IMR-90 (cell line): Measurements from ENCODE around the gene PPDPF. TPM values are rescaled to one million over a fixed set of nuclear protein-coding genes. Genes with fewer than 3 reads are reported as not detected.

Experiments used
- ATAC-seq: fragments of 200-7000 bp; cut with Tn5 transposase; 2 replicates; pipeline ENCODE4 v1.9.1; 2020; ENCODE audit warnings: low read depth, mild to moderate bottlenecking, moderate library complexity
- BruUV-seq: library from RNA; stranded (reverse); fragments of 400-500 nt; replicated peaks from 2 replicates; lab custom pipeline; 2021; lab: Mats Ljungman, UMichigan
- CTCF ChIA-PET: fragments of 300-600 bp; formaldehyde crosslinking; extraction: SDS; loops from one replicate; lab custom pipeline; 2021; ENCODE audit warnings: antibody characterized with exemption; lab: Yijun Ruan, JAX
- POLR2A ChIA-PET: fragments of 300-600 bp; sonication (Branson Sonifier 250); formaldehyde crosslinking; loops from one replicate; lab custom pipeline; 2022; ENCODE audit warnings: antibody characterized with exemption; ENCODE audit not compliant: unreplicated experiment; lab: Charles Lee
- DNase-seq: peaks from one replicate; pipeline ENCODE4 v3.0.0; 2013
- H2AFZ ChIP-seq: replicated peaks from 2 replicates; pipeline ENCODE3; 2013; ENCODE audit warnings: low read length, mild to moderate bottlenecking; ENCODE audit not compliant: poor library complexity
- H2AK5ac ChIP-seq: 2 replicates; pipeline ENCODE4 v1.6.1; 2013; ENCODE audit warnings: low read depth, low read length, inconsistent platforms
- H2AK9ac ChIP-seq: replicated peaks from 2 replicates; pipeline ENCODE3; 2013; ENCODE audit warnings: mild to moderate bottlenecking, low read depth, low read length, moderate library complexity; ENCODE audit not compliant: poor library complexity
- H2BK120ac ChIP-seq: 2 replicates; pipeline ENCODE4 v1.6.1; 2013; ENCODE audit warnings: low read depth, low read length, inconsistent platforms
- H2BK15ac ChIP-seq: 3 replicates; pipeline ENCODE4 v1.6.1; 2013; ENCODE audit warnings: low read depth, low read length, inconsistent platforms
- H2BK20ac ChIP-seq: 2 replicates; pipeline ENCODE4 v1.6.1; 2013; ENCODE audit warnings: low read depth, mild to moderate bottlenecking, inconsistent platforms, low read length, moderate library complexity
- H2BK5ac ChIP-seq: 2 replicates; pipeline ENCODE4 v1.6.1; 2013; ENCODE audit warnings: mild to moderate bottlenecking, low read depth, low read length, inconsistent platforms; ENCODE audit not compliant: poor library complexity, severe bottlenecking
- H3K14ac ChIP-seq: replicated peaks from 2 replicates; pipeline ENCODE4 v1.6.1; 2013; ENCODE audit warnings: low read depth, low read length, inconsistent platforms
- H3K18ac ChIP-seq: 2 replicates; pipeline ENCODE4 v1.6.1; 2013; ENCODE audit warnings: low read depth, low read length, control low read depth
- H3K23ac ChIP-seq: 2 replicates; pipeline ENCODE4 v1.6.1; 2013; ENCODE audit warnings: low read depth, low read length, inconsistent platforms
- H3K27ac ChIP-seq: 2 replicates; pipeline ENCODE4 v1.5.1; 2013; ENCODE audit warnings: mild to moderate bottlenecking, control low read depth, low read length; ENCODE audit not compliant: insufficient read depth
- H3K27me3 ChIP-seq: 2 replicates; pipeline ENCODE4 v1.6.1; 2013; ENCODE audit warnings: low read length; ENCODE audit not compliant: control insufficient read depth, insufficient read depth
- H3K36me3 ChIP-seq: 2 replicates; pipeline ENCODE4 v1.6.1; 2013; ENCODE audit warnings: low read length, mixed read lengths; ENCODE audit not compliant: control insufficient read depth, insufficient read depth
- H3K4ac ChIP-seq: 2 replicates; pipeline ENCODE4 v1.6.1; 2013; ENCODE audit warnings: low read depth, low read length, inconsistent platforms
- H3K4me1 ChIP-seq: 2 replicates; pipeline ENCODE4 v1.6.1; 2013; ENCODE audit warnings: low read length, mixed read lengths; ENCODE audit not compliant: control insufficient read depth, insufficient read depth
- H3K4me2 ChIP-seq: 2 replicates; pipeline ENCODE4 v1.6.1; 2013; ENCODE audit warnings: low read depth, mild to moderate bottlenecking, control low read depth, low read length, moderate library complexity
- H3K4me3 ChIP-seq: 2 replicates; pipeline ENCODE4 v1.5.1; 2013; ENCODE audit warnings: low read depth, mild to moderate bottlenecking, control low read depth, low read length, moderate library complexity; ENCODE audit not compliant: insufficient read depth
- H3K56ac ChIP-seq: 2 replicates; pipeline ENCODE4 v1.6.1; 2013; ENCODE audit warnings: low read length, inconsistent platforms; ENCODE audit not compliant: insufficient read depth; ENCODE audit errors: extremely low read depth
- H3K79me1 ChIP-seq, 2 experiments: 2 replicates each; pipeline ENCODE4 v1.6.1; 2013; ENCODE audit warnings: low read length in 2 of 2, inconsistent platforms in 1 of 2, low read depth in 1 of 2
- H3K9ac ChIP-seq: 2 replicates; pipeline ENCODE4 v1.6.1; 2013; ENCODE audit warnings: low read depth, low read length, control low read depth
- H3K9me1 ChIP-seq: 2 replicates; pipeline ENCODE4 v1.6.1; 2013; ENCODE audit warnings: low read length, inconsistent platforms; ENCODE audit not compliant: insufficient read depth
- H3K9me3 ChIP-seq: 2 replicates; pipeline ENCODE4 v1.6.1; 2013; ENCODE audit warnings: low read length; ENCODE audit not compliant: control insufficient read depth, insufficient read depth
- H4K20me1 ChIP-seq: 2 replicates; pipeline ENCODE4 v1.6.1; 2013; ENCODE audit warnings: low read length, inconsistent platforms; ENCODE audit not compliant: insufficient read depth
- H4K5ac ChIP-seq: 2 replicates; pipeline ENCODE4 v1.6.1; 2013; ENCODE audit warnings: mild to moderate bottlenecking, low read depth, low read length, control low read depth
- H4K8ac ChIP-seq, 2 experiments: 2 replicates each; pipeline ENCODE4 v1.6.1; 2013; ENCODE audit warnings: low read depth in 2 of 2, low read length in 2 of 2, control low read depth in 1 of 2, inconsistent platforms in 1 of 2
- H4K91ac ChIP-seq: 2 replicates; pipeline ENCODE4 v1.6.1; 2013; ENCODE audit warnings: low read depth, low read length, inconsistent platforms; ENCODE audit not compliant: insufficient read depth
- BHLHE40 ChIP-seq: fragments of 150-350 bp; IDR thresholded peaks from 2 replicates; pipeline ENCODE4 v1.6.1; 2016; ENCODE audit warnings: mild to moderate bottlenecking, low read depth, low read length
- CEBPB ChIP-seq: IDR thresholded peaks from 2 replicates; pipeline ENCODE4 v1.6.1; 2012; ENCODE audit warnings: low read depth, low read length, improper control_type of control experiment
- CHD1 ChIP-seq: IDR thresholded peaks from 2 replicates; pipeline ENCODE4 v1.6.1; 2012; ENCODE audit warnings: low read depth, low read length, improper control_type of control experiment
- FOS ChIP-seq: fragments of 150-350 bp; IDR thresholded peaks from 2 replicates; pipeline ENCODE4 v1.6.1; 2016; ENCODE audit warnings: low read depth, low read length
- MAFK ChIP-seq: IDR thresholded peaks from 2 replicates; pipeline ENCODE4 v1.6.1; 2012; ENCODE audit warnings: low read depth, low read length, improper control_type of control experiment
- MAZ ChIP-seq: IDR thresholded peaks from 2 replicates; pipeline ENCODE4 v1.6.1; 2012; ENCODE audit warnings: low read depth, mild to moderate bottlenecking, low read length, improper control_type of control experiment, moderate library complexity, borderline replicate concordance
- MXI1 ChIP-seq: IDR thresholded peaks from 2 replicates; pipeline ENCODE4 v1.6.1; 2012; ENCODE audit warnings: low read depth, mild to moderate bottlenecking, low read length, moderate library complexity, borderline replicate concordance
- NFE2L2 ChIP-seq: fragments of 150-350 bp; IDR thresholded peaks from 2 replicates; pipeline ENCODE4 v1.6.1; 2016; ENCODE audit warnings: low read depth, mild to moderate bottlenecking, low read length
- POLR2A ChIP-seq: IDR thresholded peaks from 2 replicates; pipeline ENCODE4 v1.6.1; 2012; ENCODE audit warnings: mild to moderate bottlenecking, low read depth, low read length
- RAD21 ChIP-seq: IDR thresholded peaks from 2 replicates; pipeline ENCODE4 v1.6.1; 2012; ENCODE audit warnings: low read length, improper control_type of control experiment
- RCOR1 ChIP-seq: IDR thresholded peaks from 2 replicates; pipeline ENCODE4 v1.6.1; 2012; ENCODE audit warnings: mild to moderate bottlenecking, low read length, improper control_type of control experiment; ENCODE audit not compliant: insufficient replicate concordance
- RFX5 ChIP-seq: IDR thresholded peaks from 2 replicates; pipeline ENCODE4 v1.8.0; 2012; ENCODE audit warnings: low read depth, mild to moderate bottlenecking, low read length, moderate library complexity
- WGBS, 2 experiments: methylation state at CpG; one replicate each; pipeline versions ENCODE4 v1.1.5 to v1.1.7; 2013; ENCODE audit warnings: missing lambda C conversion rate in 2 of 2; ENCODE audit not compliant: insufficient read length in 1 of 2; ENCODE audit errors: extremely low coverage in 2 of 2; 5-methylcytosine and 5-hydroxymethylcytosine counted together
- dilution Hi-C: fragments of 300-500 bp; cut with HindIII; formaldehyde crosslinking; loops from one replicate; pipeline ENCODE4 v1.14.3; 2018; ENCODE audit warnings: low sequenced_read_pairs; ENCODE audit not compliant: unreplicated experiment
- in situ Hi-C: fragments of 300-500 bp; cut with MboI; formaldehyde crosslinking; loops from 3 replicates; pipeline ENCODE4 v1.14.3; 2019; ENCODE audit warnings: low sequenced_read_pairs, inconsistent platforms, mixed read lengths
- intact Hi-C: fragments of 100-400 bp; cut with micrococcal nuclease; formaldehyde crosslinking; loops from 2 replicates; pipeline ENCODE4 v1.10.0; 2022
- polyA plus RNA-seq, 3 experiments: library from polyadenylated mRNA; depleted of rRNA; stranded (reverse); fragments of >200 nt; gene quantifications; 2 replicates each; pipeline ENCODE4 v1.2.3, GENCODE V29; 2012; ENCODE audit warnings: low replicate concordance in 1 of 3
- total RNA-seq: library from RNA; depleted of rRNA; stranded (reverse); fragments of >200 nt; gene quantifications from 2 replicates; pipeline ENCODE4 v1.2.3, GENCODE V29; 2012
- TF ChIP-seq, protein P1 (sequence below): fragments of 150-350 bp; IDR thresholded peaks from 2 replicates; pipeline ENCODE4 v1.6.1; 2017; ENCODE audit warnings: mild to moderate bottlenecking, antibody characterized with exemption, low read length, low read depth
- TF ChIP-seq, protein P2 (sequence below): conservative IDR thresholded peaks from 2 replicates; pipeline ENCODE4 v1.5.1; 2012; ENCODE audit warnings: mild to moderate bottlenecking, low read depth, low read length, improper control_type of control experiment
- TF ChIP-seq, protein P3 (sequence below): fragments of 150-350 bp; IDR thresholded peaks from 2 replicates; pipeline ENCODE4 v1.6.1; 2016; ENCODE audit warnings: low read depth, mild to moderate bottlenecking, low read length, moderate library complexity, borderline replicate concordance

Gene PPDPF
- total and polyA plus RNA-seq, 2 of the 4 experiments (the other 2 are of a cell fraction) = 12.9 to 171 TPM

DNA sequence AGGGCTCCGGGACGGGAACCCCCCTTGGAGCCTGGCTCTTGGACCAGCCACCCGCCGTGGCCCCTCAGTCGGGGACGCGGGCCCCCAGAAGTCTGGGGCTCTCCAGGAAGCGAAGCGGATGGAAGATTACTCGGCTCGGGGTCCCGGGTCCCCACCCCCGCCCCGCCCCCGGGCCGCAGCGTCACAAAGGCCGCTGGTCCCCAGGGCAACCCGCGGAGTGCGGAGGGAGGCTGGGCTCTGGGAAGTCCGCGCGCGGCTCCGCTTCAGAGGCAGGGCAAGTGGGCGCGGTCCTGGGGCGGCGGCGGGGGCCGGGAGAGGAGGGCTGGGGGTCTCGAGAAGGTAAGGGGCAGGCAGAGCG lies 33.3 kb downstream of the PPDPF start, which contains the start of gene FNDC11:
Gene FNDC11, plus strand, starts transcription at position 227 of the 358 bp plus-strand sequence. CDS start 1,505 bp downstream, outside the sequence.
- BruUV-seq = no TSS peak
- CTCF ChIA-PET = no interaction called here

More for the DNA sequence above, 33.3 kb downstream of the PPDPF start, which contains the start of gene FNDC11:
- Histone ChIP-seq H4K8ac (peak within 1 kb of the TSS in 1 of 2 experiments; percentile 81; a peak in 1 of 4 replicates), H3K4ac (peak within 1 kb of the TSS; percentile 29; the same call in 1 of the 2 replicates), H3K9me1 (no peaks in the 10 kb centered on the region), H4K20me1 (no peaks in the 10 kb centered on the region; the same call in 1 of the 2 replicates), H2AK5ac (peak within 1 kb of the TSS; percentile 28; the same call in 1 of the 2 replicates), H2BK20ac (no peak within 1 kb of the TSS), H4K5ac (no peak within 1 kb of the TSS; the same call in 1 of the 2 replicates), H3K4me2 (peak within 1 kb of the TSS; percentile 92), H3K4me3 (peak within 1 kb of the TSS; percentile 63), H3K4me1 (peaks cover 5% of the 10 kb centered on the region; the same call in 1 of the 2 replicates), H4K91ac (no peak within 1 kb of the TSS), H3K9me3 (no peaks in the 10 kb centered on the region), H3K27ac (no peak within 1 kb of the TSS), H3K79me1 (no peaks in the 10 kb centered on the region), H3K56ac (no peak within 1 kb of the TSS), H2BK5ac (no peak within 1 kb of the TSS), H3K18ac (no peak within 1 kb of the TSS; the same call in 1 of the 2 replicates), H3K14ac (peak within 1 kb of the TSS; percentile 89), H2AK9ac (peak within 1 kb of the TSS; percentile 60), H2AFZ (peak within 1 kb of the TSS; percentile 96), H3K9ac (peak within 1 kb of the TSS; percentile 60), H3K27me3 (peaks cover 5% of the 10 kb centered on the region; the same call in 1 of the 2 replicates), H3K36me3 (peaks cover 2% of the 10 kb centered on the region; the same call in 1 of the 2 replicates), H2BK15ac (no peak within 1 kb of the TSS), H2BK120ac (no peak within 1 kb of the TSS), H3K23ac (no peak within 1 kb of the TSS)
- POLR2A ChIA-PET = no interaction called here
- TF ChIP-seq RCOR1 (no peak), NFE2L2 (no peak), RAD21 (no peak), FOS (no peak), MAZ (no peak), MAFK (no peak), POLR2A (no peak), CEBPB (no peak), RFX5 (no peak), CHD1 (no peak), MXI1 (no peak), BHLHE40 (no peak)
- TF ChIP-seq, protein P1, sequence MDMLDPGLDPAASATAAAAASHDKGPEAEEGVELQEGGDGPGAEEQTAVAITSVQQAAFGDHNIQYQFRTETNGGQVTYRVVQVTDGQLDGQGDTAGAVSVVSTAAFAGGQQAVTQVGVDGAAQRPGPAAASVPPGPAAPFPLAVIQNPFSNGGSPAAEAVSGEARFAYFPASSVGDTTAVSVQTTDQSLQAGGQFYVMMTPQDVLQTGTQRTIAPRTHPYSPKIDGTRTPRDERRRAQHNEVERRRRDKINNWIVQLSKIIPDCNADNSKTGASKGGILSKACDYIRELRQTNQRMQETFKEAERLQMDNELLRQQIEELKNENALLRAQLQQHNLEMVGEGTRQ = no peak
- TF ChIP-seq, protein P2, sequence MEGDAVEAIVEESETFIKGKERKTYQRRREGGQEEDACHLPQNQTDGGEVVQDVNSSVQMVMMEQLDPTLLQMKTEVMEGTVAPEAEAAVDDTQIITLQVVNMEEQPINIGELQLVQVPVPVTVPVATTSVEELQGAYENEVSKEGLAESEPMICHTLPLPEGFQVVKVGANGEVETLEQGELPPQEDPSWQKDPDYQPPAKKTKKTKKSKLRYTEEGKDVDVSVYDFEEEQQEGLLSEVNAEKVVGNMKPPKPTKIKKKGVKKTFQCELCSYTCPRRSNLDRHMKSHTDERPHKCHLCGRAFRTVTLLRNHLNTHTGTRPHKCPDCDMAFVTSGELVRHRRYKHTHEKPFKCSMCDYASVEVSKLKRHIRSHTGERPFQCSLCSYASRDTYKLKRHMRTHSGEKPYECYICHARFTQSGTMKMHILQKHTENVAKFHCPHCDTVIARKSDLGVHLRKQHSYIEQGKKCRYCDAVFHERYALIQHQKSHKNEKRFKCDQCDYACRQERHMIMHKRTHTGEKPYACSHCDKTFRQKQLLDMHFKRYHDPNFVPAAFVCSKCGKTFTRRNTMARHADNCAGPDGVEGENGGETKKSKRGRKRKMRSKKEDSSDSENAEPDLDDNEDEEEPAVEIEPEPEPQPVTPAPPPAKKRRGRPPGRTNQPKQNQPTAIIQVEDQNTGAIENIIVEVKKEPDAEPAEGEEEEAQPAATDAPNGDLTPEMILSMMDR = no peak
- TF ChIP-seq, protein P3, sequence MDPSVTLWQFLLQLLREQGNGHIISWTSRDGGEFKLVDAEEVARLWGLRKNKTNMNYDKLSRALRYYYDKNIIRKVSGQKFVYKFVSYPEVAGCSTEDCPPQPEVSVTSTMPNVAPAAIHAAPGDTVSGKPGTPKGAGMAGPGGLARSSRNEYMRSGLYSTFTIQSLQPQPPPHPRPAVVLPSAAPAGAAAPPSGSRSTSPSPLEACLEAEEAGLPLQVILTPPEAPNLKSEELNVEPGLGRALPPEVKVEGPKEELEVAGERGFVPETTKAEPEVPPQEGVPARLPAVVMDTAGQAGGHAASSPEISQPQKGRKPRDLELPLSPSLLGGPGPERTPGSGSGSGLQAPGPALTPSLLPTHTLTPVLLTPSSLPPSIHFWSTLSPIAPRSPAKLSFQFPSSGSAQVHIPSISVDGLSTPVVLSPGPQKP = no peak
- in situ Hi-C loops = no loop called here
- dilution Hi-C loops = no loop called here
- ATAC-seq (peak; percentile 60), DNase-seq (no peak)
- intact Hi-C loops = loop anchor here (2.0 kb wide), 1 partner anchor 19 kb away; no protein-coding TSS in a partner anchor
- 7% methylated on average over 22 of the region's 34 CpGs; no CpG with 5 or more reads in 1 of the 2 experiments for WGBS, 2 experiments
